Measurements from ENCODE around the gene B3GALNT1.

GRCh38 chr3:161038725-161039124 lies 66.4 kb downstream of the B3GALNT1 start:
- TF ChIP-seq POLR2AphosphoS5 (IDR thresholded peaks at IDR 0.05; ENCODE audit: low read depth, low read length), result no peak
- no peak for TF ChIP-seq POLR2A (IDR thresholded peaks at IDR 0.05; ENCODE audit: low read depth, low read length)
- TF ChIP-seq TAF1 (IDR thresholded peaks at IDR 0.05; ENCODE audit: borderline replicate concordance, low read depth, low read length), result no peak

Data from GM12892 (cell line).